NCI-H2171 (cell line): ENCODE results near the gene AGAP1.

ENCODE experiments used
- DNase-seq: peaks from one replicate; lab custom pipeline; 2025; lab: John Stamatoyannopoulos, UW

Gene AGAP1

GRCh38 chr2:235921508-235922191 is 427.8 kb downstream of the AGAP1 start:
- DNase-seq, result no peak

DNA sequence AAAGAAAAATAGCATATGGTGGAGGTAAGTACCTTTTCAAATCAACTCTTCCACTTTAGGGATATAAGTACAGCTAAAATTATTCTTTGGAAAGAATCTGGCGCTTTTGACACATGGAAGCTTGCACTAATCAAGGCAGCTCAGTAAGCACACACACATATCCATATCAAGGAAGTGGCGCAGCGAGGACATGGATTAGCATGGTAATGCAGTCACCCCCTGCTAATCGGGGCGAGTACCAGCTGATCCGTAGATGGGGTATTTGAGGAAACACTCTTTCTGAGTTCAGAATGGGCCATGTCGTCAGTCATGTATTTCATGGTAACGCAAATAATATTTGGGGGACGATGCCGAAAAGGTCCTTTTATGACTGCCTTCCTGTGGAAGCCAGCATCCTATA is 429.0 kb downstream of the AGAP1 start:
- no peak for DNase-seq

GRCh38 chr2:235923859-235924674 is 430.2 kb downstream of the AGAP1 start:
- DNase-seq, result no peak

GRCh38 chr2:235924675-235925063 is 430.8 kb downstream of the AGAP1 start:
- no peak for DNase-seq

- no peak for DNase-seq
These were observed 431.5 kb downstream of the AGAP1 start for GRCh38 chr2:235925250-235925919.

GRCh38 chr2:235926229-235926628 is 432.4 kb downstream of the AGAP1 start:
- no peak for DNase-seq

DNA sequence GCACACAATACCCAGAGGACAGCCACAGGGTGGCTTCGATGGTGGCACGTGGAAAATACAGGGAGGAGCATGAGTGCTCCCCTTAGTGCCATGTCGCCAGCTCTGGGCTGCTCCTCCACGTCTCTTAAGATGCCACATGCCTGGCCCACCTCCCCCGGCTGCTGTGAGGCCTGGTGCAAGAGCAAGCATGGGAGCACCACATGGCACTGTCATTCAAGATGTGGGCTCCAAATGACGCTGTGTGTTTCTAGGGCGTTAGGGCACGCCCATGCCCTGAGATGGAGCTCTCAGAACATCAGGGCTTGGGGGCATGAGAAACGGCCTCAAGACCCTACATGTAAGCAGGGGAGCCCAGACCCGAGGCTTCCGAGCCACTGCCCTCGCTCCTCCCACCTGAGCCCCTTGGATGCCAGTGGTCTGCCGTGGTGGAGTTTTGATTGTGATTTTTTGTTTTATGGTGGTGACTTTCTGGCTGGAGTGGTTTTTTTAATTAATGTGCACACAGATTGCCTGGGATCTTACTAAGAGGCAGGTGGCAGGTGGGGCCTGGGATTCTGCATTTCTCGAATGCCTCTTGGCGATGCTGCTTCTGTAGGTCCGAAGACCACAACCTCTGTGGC is 435.0 kb downstream of the AGAP1 start:
- no peak for DNase-seq

- no peak for DNase-seq
These were observed 436.9 kb downstream of the AGAP1 start for GRCh38 chr2:235930701-235931100.

- DNase-seq, result no peak
These were observed 437.8 kb downstream of the AGAP1 start for GRCh38 chr2:235931676-235932075.

- no peak for DNase-seq
These were observed 440.4 kb downstream of the AGAP1 start for GRCh38 chr2:235934059-235934773.

- DNase-seq, result no peak
These were observed 441.1 kb downstream of the AGAP1 start for GRCh38 chr2:235934774-235935484.

DNA sequence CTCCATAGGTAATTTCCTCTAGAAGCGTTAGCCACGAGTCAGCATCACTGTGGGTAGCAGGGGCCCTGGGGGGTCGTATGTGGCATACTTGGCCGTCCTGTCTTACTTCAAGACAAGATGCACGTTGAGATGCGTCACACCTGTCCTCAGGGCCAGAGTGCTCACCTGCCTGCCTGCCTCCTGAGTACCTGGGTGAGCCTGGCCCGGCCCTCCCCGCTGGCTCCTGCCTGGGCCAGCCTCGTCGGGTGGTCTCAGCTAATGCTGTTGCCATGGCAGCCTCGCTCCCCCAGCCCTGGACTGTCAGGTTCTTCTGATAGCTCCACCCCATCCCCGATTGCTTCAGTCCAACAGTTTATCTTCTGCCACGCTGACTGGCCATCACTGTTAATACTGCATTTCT is 441.9 kb downstream of the AGAP1 start:
- DNase-seq, result no peak

DNA sequence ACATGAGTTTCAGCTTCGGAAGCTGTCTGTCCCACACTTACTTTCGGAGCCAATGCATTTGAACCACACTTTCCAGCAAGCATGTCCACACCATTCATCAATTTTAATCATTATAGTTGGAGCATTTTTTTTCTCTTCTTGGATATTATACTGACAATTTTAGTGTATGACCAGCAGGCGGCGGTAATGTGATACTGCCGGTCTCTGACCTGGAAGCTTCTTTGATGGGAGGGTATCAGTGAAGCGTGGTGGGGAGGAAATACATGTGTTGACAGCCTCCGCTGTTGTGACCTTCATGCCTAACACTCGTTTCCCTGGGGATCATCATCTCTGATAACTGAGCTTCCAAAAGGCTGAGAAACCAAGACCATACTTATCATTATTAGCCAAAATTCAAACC is 442.6 kb downstream of the AGAP1 start:
- DNase-seq, result no peak

DNA sequence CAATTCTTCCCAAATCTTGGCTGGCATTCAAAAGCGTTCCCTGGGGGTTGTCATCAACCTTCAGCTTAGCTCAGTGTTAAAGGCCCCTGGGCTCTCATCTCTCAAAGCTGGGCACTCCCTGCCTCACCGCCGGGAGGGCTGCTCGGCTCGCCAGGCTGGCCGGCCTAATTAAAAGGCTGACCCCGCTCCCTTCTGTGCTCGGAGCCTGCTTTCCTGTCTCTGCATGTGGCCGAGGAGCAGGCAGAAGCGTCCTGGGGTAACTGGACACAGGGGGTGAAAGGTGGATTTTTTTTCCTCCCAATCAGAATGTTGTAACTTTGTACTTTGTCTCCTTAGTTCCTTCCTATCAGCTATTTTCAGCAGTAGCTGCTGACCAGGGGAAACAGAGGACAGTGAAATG is 443.2 kb downstream of the AGAP1 start:
- no peak for DNase-seq

- DNase-seq, result no peak
These were observed 443.7 kb downstream of the AGAP1 start for GRCh38 chr2:235937526-235937925.

DNA sequence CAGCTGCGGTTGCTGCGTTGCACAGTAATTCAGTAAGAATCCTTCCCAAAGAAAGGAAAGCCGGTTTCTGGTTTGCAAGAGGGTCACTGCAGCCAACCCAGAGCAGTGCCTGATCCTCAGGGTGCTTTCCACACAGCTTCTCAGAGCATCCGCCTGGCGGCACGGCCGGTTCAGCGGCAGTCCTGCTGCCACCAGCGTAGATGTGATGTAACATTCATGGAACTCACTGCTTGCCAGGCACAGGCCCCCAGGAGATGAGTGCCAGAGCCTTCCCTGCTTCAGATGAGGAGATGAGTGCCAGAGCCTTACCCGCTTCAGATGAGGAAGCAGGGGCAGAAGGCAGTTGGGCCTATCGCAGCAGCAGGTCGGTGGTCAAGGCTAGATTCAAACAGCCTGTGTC is 444.1 kb downstream of the AGAP1 start:
- DNase-seq, result no peak

- no peak for DNase-seq
These were observed 444.8 kb downstream of the AGAP1 start for GRCh38 chr2:235938611-235939010.

- no peak for DNase-seq
These were observed 445.6 kb downstream of the AGAP1 start for GRCh38 chr2:235939471-235939870.

DNA sequence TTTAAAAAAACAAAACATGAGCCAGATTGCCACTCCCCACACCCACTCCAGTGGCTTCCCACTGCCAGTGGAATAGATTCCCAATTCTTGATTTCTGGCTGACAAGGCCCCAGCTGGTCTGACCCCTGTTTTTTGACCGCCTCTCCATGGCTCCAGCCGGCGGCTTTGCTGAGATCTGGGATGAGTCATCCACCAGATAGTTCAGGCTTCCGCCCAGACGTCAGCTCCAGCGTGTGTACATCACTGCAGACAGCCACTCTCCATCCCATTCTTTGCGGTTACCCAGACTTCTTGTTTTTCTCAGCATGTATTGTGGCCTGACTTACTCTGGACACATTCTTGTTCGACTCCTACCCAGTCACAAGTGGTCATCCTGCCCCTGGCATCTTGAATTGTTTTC is 446.5 kb downstream of the AGAP1 start:
- DNase-seq, result no peak

GRCh38 chr2:235944591-235944990 is 450.7 kb downstream of the AGAP1 start:
- DNase-seq, result no peak

DNA sequence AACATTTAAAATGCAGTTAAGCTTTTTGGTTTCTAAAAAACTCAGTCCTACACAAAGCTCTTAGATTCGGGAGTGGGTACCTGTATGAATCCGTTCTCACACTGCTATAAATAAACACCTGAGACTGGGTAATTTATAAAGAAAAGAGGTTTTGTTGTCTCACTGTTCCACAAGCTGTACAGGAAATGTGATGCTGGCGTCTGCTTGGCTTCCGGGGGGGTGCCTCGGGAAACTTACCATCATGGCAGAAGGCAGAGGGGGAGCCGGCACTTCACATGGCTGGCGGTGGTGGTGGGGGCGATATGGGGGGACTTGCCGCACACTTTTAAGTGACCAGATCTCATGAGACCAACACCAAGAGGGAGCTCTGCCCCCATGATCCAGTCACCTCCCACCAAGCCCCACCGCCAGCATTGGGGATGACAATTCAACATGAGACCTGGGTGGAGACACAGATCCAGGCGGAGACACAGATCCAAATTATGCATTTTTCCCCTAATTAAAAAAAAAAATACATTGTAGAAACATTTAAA is 451.8 kb downstream of the AGAP1 start:
- DNase-seq, result no peak
